ENCODE data around the gene ESR1. TPM values are rescaled to one million over a fixed set of nuclear protein-coding genes. Genes with fewer than 3 reads are reported as not detected.

The ESR1 gene
- total and polyA plus RNA-seq, 2 donors (not counting 3 experiments of a cell fraction or from before 2014, with no cell fraction given): 0.01 TPM; not detected in 1

DNA sequence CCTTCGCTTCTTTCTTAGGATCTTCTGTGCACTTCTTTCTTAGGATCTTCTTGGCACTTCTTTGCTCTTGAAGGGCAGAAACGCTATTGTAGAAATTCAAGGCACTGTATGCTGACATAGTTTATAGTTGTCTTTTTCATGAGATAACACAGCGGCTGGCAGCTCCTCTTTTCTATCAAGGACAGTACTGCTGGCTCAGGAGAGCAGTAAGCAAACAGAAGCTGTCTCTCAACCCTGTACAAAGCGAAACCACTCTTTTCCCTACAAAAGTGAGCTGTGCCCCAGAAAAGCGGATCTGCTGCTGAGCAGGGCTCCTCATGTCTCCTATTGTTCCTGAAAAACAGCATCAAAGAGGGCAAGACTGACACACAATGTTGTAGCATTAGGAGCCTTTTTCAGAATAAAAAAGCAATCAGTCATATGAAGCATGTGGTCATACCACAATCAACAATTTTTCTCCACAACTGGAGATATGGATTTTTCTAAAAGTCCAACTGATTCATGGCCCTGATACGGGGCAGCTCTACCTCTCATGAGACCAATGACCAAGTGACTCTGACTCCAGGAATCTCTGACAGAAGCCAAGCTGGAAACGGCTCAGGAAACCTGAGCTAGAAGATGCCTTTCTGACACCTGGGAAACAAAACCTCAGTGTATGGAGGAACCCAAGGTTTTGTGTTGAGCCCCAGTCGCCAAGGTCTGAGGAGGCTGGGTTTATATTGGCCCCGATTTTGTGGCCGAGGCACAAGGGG is 255.9 kb downstream of the ESR1 start:
- H3K36me3 ChIP-seq (ENCODE audit: control insufficient read depth in 2 of 2, extremely low read depth in 1 of 2, insufficient read depth in 2 of 2, low read length in 2 of 2): no peaks in the 10 kb centered on the region
- H2AFZ ChIP-seq (ENCODE audit: low read depth, low read length): no peak overlapping the region
- H3K9ac ChIP-seq (replicated peaks; ENCODE audit: extremely low read depth, insufficient read depth, low read length): no peak overlapping the region
- no peak overlapping the region for H3K4me2 ChIP-seq (ENCODE audit: insufficient read depth, low read length)
- DNase-seq (ENCODE audit: low read depth, low spot score) (no peak), FAIRE-seq (no peak)
- no peaks in the 10 kb centered on the region for H3K9me3 ChIP-seq (replicated peaks; ENCODE audit: control insufficient read depth, insufficient read depth, low read length)
- H3K4me1 ChIP-seq (ENCODE audit: control insufficient read depth, extremely low read depth, insufficient read depth, low read length): no peaks in the 10 kb centered on the region
- no peaks in the 10 kb centered on the region for H4K20me1 ChIP-seq (replicated peaks; ENCODE audit: control insufficient read depth, extremely low read depth, insufficient read depth, low read length)
- ChIA-PET POLR2A (no interaction called here), CTCF (no interaction called here)
- dilution Hi-C loops (cut with MboI; ENCODE audit: extremely low pct_ligation_motif_present, low sequenced_read_pairs): no loop called here
- TF ChIP-seq JUN (IDR thresholded peaks at IDR 0.05; ENCODE audit: borderline replicate concordance, insufficient read depth, insufficient read length, low read depth) (no peak), POLR2AphosphoS5 (IDR thresholded peaks at IDR 0.05; ENCODE audit: insufficient read depth, low read depth, low read length) (no peak), FOS (IDR thresholded peaks at IDR 0.05; ENCODE audit: borderline replicate concordance, insufficient read depth, low read length) (no peak), MYC (IDR thresholded peaks at IDR 0.05; ENCODE audit: low read depth, low read length) (no peak), EZH2 (IDR thresholded peaks at IDR 0.05; ENCODE audit: borderline replicate concordance, low read depth, low read length, severe bottlenecking) (no peak), POLR2A (IDR thresholded peaks at IDR 0.05; ENCODE audit: low read depth, low read length) (no peak), CTCF (IDR thresholded peaks at IDR 0.05; ENCODE audit: extremely low read depth in 1 of 2, insufficient read depth in 1 of 2, low read depth in 1 of 2, low read length in 2 of 2) (no peak), GATA2 (IDR thresholded peaks at IDR 0.05; ENCODE audit: insufficient read depth, insufficient read length, low read depth, low read length) (no peak)
- TF ChIP-seq, protein P1, sequence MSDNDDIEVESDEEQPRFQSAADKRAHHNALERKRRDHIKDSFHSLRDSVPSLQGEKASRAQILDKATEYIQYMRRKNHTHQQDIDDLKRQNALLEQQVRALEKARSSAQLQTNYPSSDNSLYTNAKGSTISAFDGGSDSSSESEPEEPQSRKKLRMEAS (IDR thresholded peaks at IDR 0.05; ENCODE audit: insufficient read depth, insufficient read length): no peak
- intact Hi-C loops (cut with micrococcal nuclease): no loop called here
- H3K79me2 ChIP-seq (ENCODE audit: control insufficient read depth, insufficient read depth, low read length): no peaks in the 10 kb centered on the region
- H3K4me3 ChIP-seq (replicated peaks in 1 of 3; ENCODE audit: insufficient read depth in 1 of 3, low read depth in 1 of 3, low read length in 3 of 3): no peak overlapping the region
- no TSS peak for BruUV-seq (replicated peaks)
- H3K27me3 ChIP-seq (ENCODE audit: control insufficient read depth in 2 of 2, insufficient read depth in 2 of 2, low read length in 2 of 2): peaks cover 0 to 3% of the 10 kb centered on the region in 2 experiments
- no peak overlapping the region for H3K27ac ChIP-seq (ENCODE audit: insufficient read depth, low read depth, low read length)
- H3K9me1 ChIP-seq (replicated peaks; ENCODE audit: control insufficient read depth, extremely low read depth, insufficient read depth, low read length): no peaks in the 10 kb centered on the region
